OCI-LY7 (cell line): ENCODE measurements around the gene ACADS. TPM values are rescaled to one million over a fixed set of nuclear protein-coding genes. Genes with fewer than 3 reads are reported as not detected.

ENCODE experiments used
- BruUV-seq: library from RNA; stranded (reverse); fragments of 400-500 nt; replicated peaks from 2 replicates; lab custom pipeline; 2021; lab: Mats Ljungman, UMichigan
- CTCF ChIA-PET: fragments of 300-600 bp; sonication (Branson Sonifier 250); formaldehyde crosslinking; loops from one replicate; lab custom pipeline; 2022; ENCODE audit warnings: antibody characterized with exemption; ENCODE audit not compliant: unreplicated experiment; lab: Charles Lee
- POLR2A ChIA-PET: fragments of 300-600 bp; sonication (Branson Sonifier 250); formaldehyde crosslinking; loops from one replicate; lab custom pipeline; 2022; ENCODE audit warnings: antibody characterized with exemption; lab: Charles Lee
- DNase-seq: peaks from one replicate; pipeline ENCODE4 v3.0.0-alpha.2; 2015; ENCODE audit warnings: low spot score
- H2AFZ ChIP-seq: fragments of 200-600 bp; sonication (generic), shearing (Covaris generic); 2 replicates; pipeline ENCODE4 v1.6.1; 2014; ENCODE audit warnings: mild to moderate bottlenecking, antibody characterized with exemption, low read length, moderate library complexity
- H3K27ac ChIP-seq: fragments of 200-600 bp; sonication (generic); 2 replicates; pipeline ENCODE4 v1.5.1; 2014; ENCODE audit warnings: mixed run types, low read depth, mild to moderate bottlenecking, moderate library complexity, low read length, inconsistent platforms; ENCODE audit not compliant: poor library complexity, severe bottlenecking
- H3K36me3 ChIP-seq: fragments of 200-600 bp; sonication (generic); 2 replicates; pipeline ENCODE4 v1.6.1; 2014; ENCODE audit warnings: mild to moderate bottlenecking, antibody characterized with exemption, low read length, moderate library complexity, mixed read lengths; ENCODE audit not compliant: insufficient read depth
- H3K4me1 ChIP-seq: fragments of 200-600 bp; sonication (generic); 2 replicates; pipeline ENCODE4 v1.5.1; 2014; ENCODE audit warnings: mild to moderate bottlenecking, low read length; ENCODE audit not compliant: insufficient read depth, poor library complexity, severe bottlenecking
- H3K4me2 ChIP-seq: fragments of 200-600 bp; sonication (generic); 2 replicates; pipeline ENCODE4 v1.6.1; 2014; ENCODE audit warnings: mild to moderate bottlenecking, low read length
- H3K4me3 ChIP-seq: fragments of 200-600 bp; sonication (generic); 2 replicates; pipeline ENCODE4 v1.5.1; 2014; ENCODE audit warnings: mild to moderate bottlenecking, low read depth, low read length; ENCODE audit not compliant: poor library complexity, severe bottlenecking
- H3K79me2 ChIP-seq: fragments of 200-600 bp; sonication (generic); 2 replicates; pipeline ENCODE4 v1.6.1; 2016; ENCODE audit warnings: low read depth, mild to moderate bottlenecking, low read length, moderate library complexity, mixed read lengths; ENCODE audit not compliant: insufficient read depth
- H3K9me2 ChIP-seq: fragments of 200-600 bp; sonication (generic); 2 replicates; pipeline ENCODE4 v1.6.1; 2016; ENCODE audit warnings: mild to moderate bottlenecking, low read length, mixed read lengths; ENCODE audit not compliant: insufficient read depth
- H3K9me3 ChIP-seq: fragments of 200-600 bp; sonication (generic); 2 replicates; pipeline ENCODE4 v1.6.1; 2014; ENCODE audit warnings: mild to moderate bottlenecking, mixed run types, low read length, mixed read lengths
- H4K20me1 ChIP-seq: fragments of 200-600 bp; sonication (generic); 2 replicates; pipeline ENCODE4 v1.6.1; 2014; ENCODE audit warnings: mild to moderate bottlenecking, antibody characterized with exemption, low read length, moderate library complexity, mixed read lengths; ENCODE audit not compliant: insufficient read depth
- CTCF ChIP-seq: fragments of 200-600 bp; sonication (generic); conservative IDR thresholded peaks from 2 replicates; pipeline ENCODE4 v1.5.1; 2014; ENCODE audit warnings: mild to moderate bottlenecking, antibody characterized with exemption, low read length, moderate library complexity, mixed read lengths
- EZH2phosphoT487 ChIP-seq: fragments of 200-600 bp; sonication (generic); IDR thresholded peaks from 2 replicates; pipeline ENCODE4 v1.6.1; 2018; ENCODE audit warnings: low read depth, borderline replicate concordance, mild to moderate bottlenecking, mixed run types, antibody characterized with exemption, low read length, moderate library complexity, mixed read lengths
- intact Hi-C: fragments of 100-400 bp; cut with micrococcal nuclease; formaldehyde crosslinking; loops from one replicate; pipeline ENCODE4 v1.10.0; 2022; ENCODE audit not compliant: unreplicated experiment
- total RNA-seq, 2 experiments: library from RNA; depleted of rRNA in 1 of 2; stranded (reverse); fragments of >200 nt in 1 of 2; shearing (Covaris generic) in 1 of 2; gene quantifications; 2 replicates each; pipeline ENCODE4 v1.2.3, GENCODE V29; 2014 to 2022

ACADS gene
- total RNA-seq, 2 experiments from 2014 or later: 8.8 to 11.2 TPM

- intact Hi-C loops: no loop called here
- no peak for DNase-seq
- POLR2A ChIA-PET: interaction anchor here (0.7 kb wide), 1 partner anchor 663 kb away, joined by 3 read pairs; no protein-coding TSS in a partner anchor
- Histone ChIP-seq H3K36me3 (no peaks in the 10 kb centered on the region), H3K79me2 (no peaks in the 10 kb centered on the region), H2AFZ (no peak overlapping the region), H3K4me1 (no peaks in the 10 kb centered on the region), H3K27ac (no peak overlapping the region), H3K9me2 (no peaks in the 10 kb centered on the region), H3K9me3 (no peaks in the 10 kb centered on the region), H3K4me2 (no peak overlapping the region), H3K4me3 (no peak overlapping the region), H4K20me1 (no peaks in the 10 kb centered on the region)
- TF ChIP-seq CTCF (no peak), EZH2phosphoT487 (no peak)
- CTCF ChIA-PET: no interaction called here
- no TSS peak for BruUV-seq
These were observed 16.1 kb downstream of the ACADS start for GRCh38 chr12:120741476-120742421.

- no TSS peak for BruUV-seq
- H3K4me2 ChIP-seq: no peak overlapping the region
- H2AFZ ChIP-seq: no peak overlapping the region
- ChIA-PET POLR2A (no interaction called here), CTCF (no interaction called here)
- no peaks in the 10 kb centered on the region for H3K9me3 ChIP-seq
- H3K9me2 ChIP-seq: no peaks in the 10 kb centered on the region
- no peak for TF ChIP-seq EZH2phosphoT487
- no peak for TF ChIP-seq CTCF
- no peaks in the 10 kb centered on the region for H3K36me3 ChIP-seq
- H4K20me1 ChIP-seq: no peaks in the 10 kb centered on the region
- no peak for DNase-seq
- H3K4me1 ChIP-seq: no peaks in the 10 kb centered on the region
- no peak overlapping the region for H3K27ac ChIP-seq
- H3K79me2 ChIP-seq: no peaks in the 10 kb centered on the region
- H3K4me3 ChIP-seq: no peak overlapping the region
- intact Hi-C loops: no loop called here
These were observed 19.4 kb downstream of the ACADS start for GRCh38 chr12:120744922-120745493.

GRCh38 chr12:120748242-120748641, 22.6 kb downstream of the ACADS start:
- no peaks in the 10 kb centered on the region for H3K79me2 ChIP-seq
- no peaks in the 10 kb centered on the region for H3K4me1 ChIP-seq
- no peak overlapping the region for H3K4me2 ChIP-seq
- no peak overlapping the region for H3K27ac ChIP-seq
- H3K4me3 ChIP-seq: no peak overlapping the region
- H3K9me2 ChIP-seq: no peaks in the 10 kb centered on the region
- DNase-seq: no peak
- BruUV-seq: no TSS peak
- no peaks in the 10 kb centered on the region for H3K36me3 ChIP-seq
- TF ChIP-seq CTCF (no peak), EZH2phosphoT487 (no peak)
- no peak overlapping the region for H2AFZ ChIP-seq
- H3K9me3 ChIP-seq: no peaks in the 10 kb centered on the region
- no peaks in the 10 kb centered on the region for H4K20me1 ChIP-seq
- intact Hi-C loops: no loop called here
- ChIA-PET POLR2A (no interaction called here), CTCF (no interaction called here)
